ENCODE results near the gene CDK19. TPM values are rescaled to one million over a fixed set of nuclear protein-coding genes. Genes with fewer than 3 reads are reported as not detected.

Gene CDK19
- total and polyA plus RNA-seq, 9 of the 15 experiments (the other 6 are each of a cell fraction or from before 2014, with no cell fraction given), result 3.8 to 15.2 (median 7.4) TPM

- no TSS peak for BruUV-seq (replicated peaks)
- Histone ChIP-seq H3K9me3 (replicated peaks; ENCODE audit: control insufficient read depth, insufficient read depth, low read depth, low read length) (no peaks in the 10 kb centered on the region), H4K20me1 (replicated peaks; ENCODE audit: control insufficient read depth, insufficient read depth, low read length) (no peaks in the 10 kb centered on the region), H3K4me1 (replicated peaks in 1 of 2; ENCODE audit: control insufficient read depth in 2 of 2, insufficient read depth in 2 of 2, low read length in 2 of 2) (no peaks in the 10 kb centered on the region), H3K79me2 (ENCODE audit: control insufficient read depth, insufficient read depth, low read length) (no peaks in the 10 kb centered on the region), H3K27me3 (ENCODE audit: control insufficient read depth in 2 of 2, insufficient read depth in 2 of 2, low read length in 2 of 2) (no peaks in the 10 kb centered on the region), H3K4me2 (ENCODE audit: insufficient read depth, low read length) (no peak overlapping the region), H3K9ac (ENCODE audit: insufficient read depth in 1 of 2, low read depth in 2 of 2, low read length in 2 of 2) (no peak overlapping the region), H3K4me3 (no peak overlapping the region), H3K9me1 (ENCODE audit: control insufficient read depth, insufficient read depth, low read length) (no peaks in the 10 kb centered on the region), H3K27ac (ENCODE audit: extremely low read depth, low read depth, low read length) (no peak overlapping the region), H2AFZ (ENCODE audit: low read depth, low read length) (no peak overlapping the region), H3K36me3 (ENCODE audit: control insufficient read depth, insufficient read depth, low read length) (no peaks in the 10 kb centered on the region)
- intact Hi-C loops (cut with micrococcal nuclease) (loop anchor here (1.0 to 5.0 kb wide), 5 partner anchors 130 to 316 kb away; no protein-coding TSS in a partner anchor), in situ Hi-C loops (cut with MboI) (loop anchor here (10.0 kb wide), 1 partner anchor 203 kb away; no protein-coding TSS in a partner anchor)
- DNase-seq (ENCODE audit: extremely low read depth in 1 of 4, low spot score in 3 of 4), result no peak
- ATAC-seq, result no peak
- ChIA-PET POLR2A (interaction anchor here (0.5 to 3.1 kb wide), 8 partner anchors 8 to 317 kb away, joined by 3 to 40 read pairs (median 4); partner anchors contain the start of gene AMD1), CTCF (ENCODE audit: low intra/inter-chr PET ratio) (interaction anchor here (0.5 to 1.6 kb wide), 8 partner anchors 13 to 526 kb away, joined by 3 to 22 read pairs (median 4); no protein-coding TSS in a partner anchor)
- 31% methylated on average over 4 of the region's 4 CpGs for WGBS (ENCODE audit: insufficient coverage, low coverage, missing lambda C conversion rate)
- TF ChIP-seq ZNF395 (CRISPR knock-in tag; IDR thresholded peaks at IDR 0.05) (0 out of 2 replicates have a peak, but pooled peaks have one; percentile 29), L3MBTL2 (IDR thresholded peaks at IDR 0.05) (peak; percentile 36; the same call in 1 of the 2 replicates), MNT (conservative IDR thresholded peaks at IDR 0.05) (0 out of 4 replicates have a peak, but pooled peaks of 1 of the 2 experiments have one; percentile 30), TRIM24 (IDR thresholded peaks at IDR 0.05) (no peak)
- no peak for FAIRE-seq
Observed at GRCh38 chr6:110681543-110682459, 133.5 kb downstream of the CDK19 start.

Data from K562 (cell line).